Ovary (tissue), 3 donors: ENCODE data around the gene DEFB121.

Source experiments
- CTCF ChIP-seq, 3 donors: fragments of 450-650 bp in 2 of 3; fragments of 200-600 bp in 1 of 3; IDR thresholded peaks; one replicate each; pipeline versions ENCODE4 v1.5.1 to v1.8.0; 2016 to 2022; ENCODE audit warnings: antibody characterized with exemption in 3 of 3, mild to moderate bottlenecking in 1 of 3
- EP300 ChIP-seq: sonication (generic); formaldehyde crosslinking; IDR thresholded peaks from one replicate; pipeline ENCODE4 v1.6.1; 2017; ENCODE audit warnings: antibody characterized with exemption
- POLR2A ChIP-seq: fragments of 450-650 bp; IDR thresholded peaks from one replicate; pipeline ENCODE4 v1.6.1; 2017; ENCODE audit warnings: antibody characterized with exemption, mild to moderate bottlenecking, moderate library complexity
- donor health status: DM: no; HTN: no; CAD: no.

DNA sequence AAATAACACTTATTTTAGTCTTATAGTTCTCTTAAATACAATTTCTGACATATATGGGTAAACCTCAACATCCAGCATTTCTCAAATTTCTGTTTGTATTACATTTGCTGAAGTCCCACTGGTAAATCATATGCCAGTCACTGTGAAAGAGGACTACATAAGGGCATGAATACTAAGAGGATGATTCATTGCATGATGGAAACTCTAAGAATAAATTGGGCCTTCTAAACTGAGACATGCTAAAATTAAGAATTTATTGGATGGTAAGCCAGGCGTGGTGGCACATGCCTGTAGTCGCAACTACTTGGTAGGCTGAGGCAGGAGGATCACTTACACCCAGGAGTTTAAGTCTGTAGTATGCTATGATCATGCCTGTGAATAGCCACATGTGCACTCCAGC, 46.6 kb upstream of the DEFB121 start:
- TF ChIP-seq CTCF (IDR thresholded peaks at IDR 0.05): no peak
- TF ChIP-seq POLR2A: no peak
- no peak for TF ChIP-seq EP300
